ENCODE measurements around the gene DNAH5.

GRCh38 chr5:13944560-13945199, at the start of gene DNAH5:
- TF ChIP-seq CTCF (conservative IDR thresholded peaks at IDR 0.05) (no peak), ZFX (IDR thresholded peaks at IDR 0.05) (no peak)

Data from C4-2B (cell line).